GM19238 (cell line): ENCODE measurements around the gene FLOT2.
"Not testable (repeated sequence)": the region's sequence is repeated elsewhere in the genome, so short reads cannot be mapped to it uniquely, and the experiment has no call there.

Experiments
- DNase-seq: peaks from one replicate; pipeline ENCODE4 v3.0.0; 2011; ENCODE audit warnings: low spot score; ENCODE audit not compliant: insufficient read length

Gene FLOT2, protein sequence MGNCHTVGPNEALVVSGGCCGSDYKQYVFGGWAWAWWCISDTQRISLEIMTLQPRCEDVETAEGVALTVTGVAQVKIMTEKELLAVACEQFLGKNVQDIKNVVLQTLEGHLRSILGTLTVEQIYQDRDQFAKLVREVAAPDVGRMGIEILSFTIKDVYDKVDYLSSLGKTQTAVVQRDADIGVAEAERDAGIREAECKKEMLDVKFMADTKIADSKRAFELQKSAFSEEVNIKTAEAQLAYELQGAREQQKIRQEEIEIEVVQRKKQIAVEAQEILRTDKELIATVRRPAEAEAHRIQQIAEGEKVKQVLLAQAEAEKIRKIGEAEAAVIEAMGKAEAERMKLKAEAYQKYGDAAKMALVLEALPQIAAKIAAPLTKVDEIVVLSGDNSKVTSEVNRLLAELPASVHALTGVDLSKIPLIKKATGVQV

DNA sequence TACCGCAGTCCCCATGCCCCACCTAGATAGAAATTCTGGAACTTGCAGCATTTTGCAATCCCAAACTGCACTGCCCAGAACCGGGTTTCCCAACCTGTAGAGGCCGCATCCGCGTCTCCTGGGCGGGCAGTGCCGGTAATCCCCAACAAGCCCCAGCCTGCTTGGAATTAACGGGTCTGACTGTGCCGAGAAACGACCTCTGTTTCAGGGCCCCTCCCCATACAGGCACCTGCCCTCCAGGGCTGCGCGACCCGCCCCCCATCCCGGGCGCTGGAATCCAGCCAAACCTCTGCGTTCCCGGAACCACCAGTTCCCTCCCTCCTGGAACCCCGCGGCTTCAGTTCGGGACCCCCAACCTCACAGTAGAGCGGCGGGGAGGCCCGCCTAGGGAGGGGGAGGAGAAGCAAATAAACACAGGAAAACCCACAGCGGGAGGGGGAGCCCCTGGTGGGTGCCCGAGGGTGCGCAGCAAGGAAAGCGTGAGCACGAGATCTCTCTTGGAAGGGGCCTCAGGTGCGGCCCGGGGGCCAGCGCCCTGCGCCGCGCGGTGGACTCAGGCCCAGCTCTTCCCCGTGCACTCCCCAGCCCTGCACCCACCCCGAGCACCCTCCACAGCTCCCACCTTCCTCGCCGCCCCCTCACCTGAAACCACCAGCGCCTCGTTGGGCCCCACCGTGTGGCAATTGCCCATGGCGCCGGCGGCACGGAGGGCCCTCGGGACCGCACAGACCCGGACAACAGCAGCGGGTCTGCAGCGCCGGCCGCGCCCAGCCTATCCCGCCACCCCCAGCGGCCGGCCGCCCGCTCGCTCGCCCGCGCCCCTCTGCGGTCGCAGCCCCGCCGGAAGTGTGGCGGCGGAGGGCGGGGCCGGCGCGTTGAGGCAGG is at the start of gene FLOT2:
FLOT2 (minus strand) TSS at position 850 of the 885 bp plus-strand sequence; CDS start at position 691, 159 bp downstream.
- DNase-seq = no peak

DNA sequence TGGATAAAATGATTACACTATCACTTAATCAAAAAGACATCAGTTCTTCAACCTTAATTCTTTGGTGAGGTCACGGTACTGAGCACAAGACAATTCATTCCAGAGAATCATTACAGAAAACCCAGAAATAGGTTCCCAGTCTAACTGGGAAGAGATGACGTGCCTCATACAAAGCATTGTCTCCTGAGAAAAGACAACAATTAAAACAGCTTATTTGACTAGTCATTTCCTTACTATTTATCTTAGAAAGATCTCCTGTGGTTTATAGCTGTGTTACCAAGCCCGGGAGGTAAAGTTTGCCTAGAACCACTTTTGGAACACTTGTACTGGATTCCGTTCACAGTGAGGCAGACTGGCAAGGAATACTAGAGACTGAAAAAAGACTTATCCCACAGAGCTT is 48.7 kb upstream of the FLOT2 start:
- DNase-seq = no peak

DNA sequence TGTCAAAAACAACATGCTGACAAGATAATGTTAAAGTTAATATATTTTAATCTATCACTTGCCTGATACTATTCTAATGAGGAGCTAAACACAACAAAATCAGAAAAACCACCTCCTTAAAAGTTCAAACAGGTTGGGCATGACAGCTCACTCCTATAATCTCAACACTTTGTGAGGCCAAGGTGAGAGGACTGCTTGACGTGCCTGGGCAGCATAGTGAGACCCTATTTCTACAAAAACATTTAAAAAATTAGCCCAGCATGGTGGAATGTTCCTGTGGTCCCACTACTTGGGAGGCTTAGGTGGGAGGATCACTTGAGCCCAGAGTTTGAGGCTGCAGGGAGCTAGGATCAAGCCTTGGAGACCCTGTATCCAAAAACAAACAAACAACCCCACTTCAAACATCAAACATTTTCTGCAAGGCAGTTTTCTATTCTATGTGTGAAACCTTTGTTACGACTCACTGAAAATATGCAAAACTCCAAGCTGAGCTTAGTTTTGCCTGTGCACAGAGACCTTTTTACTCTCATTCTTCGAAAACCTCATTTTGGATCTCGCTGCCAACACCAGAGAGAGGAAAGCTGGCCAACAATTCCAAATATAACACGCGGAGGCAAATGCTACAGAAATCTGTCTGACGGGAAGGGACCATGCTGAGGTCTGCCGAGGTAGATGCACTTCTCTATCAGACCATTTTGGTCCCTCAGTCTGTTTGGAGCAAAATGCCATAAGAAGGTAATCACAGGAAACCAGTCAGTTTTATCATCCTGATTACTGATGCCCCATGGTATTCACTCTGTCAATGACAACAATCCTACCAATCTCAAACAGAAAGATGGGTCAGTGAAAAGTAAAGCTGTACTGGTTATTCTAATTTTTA is 47.6 kb upstream of the FLOT2 start:
- DNase-seq = no peak

DNA sequence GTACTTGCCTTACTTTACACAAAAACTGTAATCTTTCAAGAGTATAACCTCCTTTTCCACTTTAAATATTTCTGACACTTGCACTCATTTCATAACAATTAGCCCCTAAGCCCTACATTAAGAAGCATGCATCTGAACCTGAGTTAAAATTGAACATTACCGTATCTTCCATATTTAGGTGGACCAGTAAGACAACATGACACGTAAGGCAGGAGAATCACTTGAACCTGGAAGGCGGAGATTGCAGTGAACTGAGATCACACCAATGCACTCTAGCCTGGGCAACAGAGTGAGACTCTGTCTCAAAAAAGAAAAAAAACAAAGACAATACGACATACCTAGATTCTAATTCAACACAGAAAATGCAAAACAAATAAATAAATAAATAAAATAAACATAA is 46.8 kb upstream of the FLOT2 start:
- DNase-seq = no peak

DNA sequence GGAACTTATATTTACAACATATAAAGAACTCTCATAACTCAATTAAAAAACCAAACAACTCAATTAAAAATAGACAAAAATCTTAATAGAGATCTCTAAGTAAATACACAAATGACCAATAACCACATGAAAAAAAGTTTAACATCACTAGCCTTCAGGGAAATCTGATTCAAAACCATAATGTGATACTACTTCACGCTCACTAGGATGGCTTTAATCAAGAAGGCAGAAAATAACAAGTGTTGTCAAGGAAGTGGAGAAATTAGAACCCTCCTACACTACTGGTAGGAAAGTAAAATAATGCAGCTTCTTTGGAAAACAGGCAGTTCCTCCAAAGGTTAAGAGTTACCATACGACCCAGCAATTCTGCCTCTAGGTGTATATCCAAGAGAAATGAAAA is 45.4 kb upstream of the FLOT2 start:
- DNase-seq = no peak

DNA sequence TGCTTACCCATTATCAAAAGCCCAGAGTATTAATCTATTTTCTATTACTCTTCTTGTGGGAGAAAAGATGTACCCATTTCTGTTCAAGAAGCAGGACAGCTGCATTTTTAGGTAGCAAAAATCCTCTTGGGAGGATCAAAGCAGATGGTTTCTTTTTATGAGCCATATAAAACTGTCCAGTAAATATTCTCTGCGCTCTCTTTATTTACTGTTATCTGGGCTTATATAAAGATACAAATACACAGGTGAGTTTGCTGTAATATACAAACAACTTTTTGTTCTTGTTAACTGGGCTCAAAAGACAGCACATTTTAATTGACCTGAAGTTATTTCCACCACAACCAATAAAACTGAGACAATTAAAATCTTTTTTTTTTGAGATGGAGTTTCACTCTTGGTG is 43.7 kb upstream of the FLOT2 start:
- no peak for DNase-seq

DNA sequence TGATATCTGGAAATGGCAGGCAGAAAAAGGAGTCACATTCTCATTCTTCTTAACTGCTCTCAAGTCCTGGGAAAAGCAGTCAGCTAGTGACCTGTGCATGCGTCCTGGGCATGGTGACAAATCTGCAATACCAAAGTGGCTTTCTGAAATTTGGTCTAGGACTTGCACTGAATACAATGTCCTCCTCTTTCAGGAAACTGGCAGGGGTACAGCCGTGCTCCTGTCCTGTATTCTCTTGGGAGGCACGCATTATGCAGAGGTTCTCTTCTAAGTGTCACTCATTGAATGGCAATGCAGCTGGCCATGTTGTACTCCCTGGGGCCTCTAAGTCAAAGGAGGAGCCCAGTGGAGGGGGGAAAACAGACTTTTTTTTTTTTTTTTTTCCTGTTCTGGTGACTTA is 43.1 kb upstream of the FLOT2 start:
- no peak for DNase-seq

DNA sequence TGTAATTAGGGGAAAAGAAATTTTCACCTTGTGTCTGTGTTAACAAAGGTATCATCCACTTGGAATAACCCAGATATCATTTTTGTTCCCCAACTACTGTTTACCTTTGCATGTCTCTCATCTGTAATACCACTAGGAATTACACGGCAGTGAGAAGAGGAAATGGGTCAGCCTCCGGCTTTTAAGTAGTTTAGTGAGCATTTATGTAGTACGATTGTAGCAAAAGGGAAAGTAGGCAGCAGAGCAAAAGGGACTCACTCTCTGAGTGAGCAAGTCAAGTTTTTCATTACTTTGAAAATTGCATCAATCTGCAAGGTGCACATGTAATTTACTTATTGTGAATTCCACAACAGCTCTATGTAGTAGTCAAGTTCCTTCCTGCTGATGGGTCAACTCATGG is 42.6 kb upstream of the FLOT2 start:
- no peak for DNase-seq

DNA sequence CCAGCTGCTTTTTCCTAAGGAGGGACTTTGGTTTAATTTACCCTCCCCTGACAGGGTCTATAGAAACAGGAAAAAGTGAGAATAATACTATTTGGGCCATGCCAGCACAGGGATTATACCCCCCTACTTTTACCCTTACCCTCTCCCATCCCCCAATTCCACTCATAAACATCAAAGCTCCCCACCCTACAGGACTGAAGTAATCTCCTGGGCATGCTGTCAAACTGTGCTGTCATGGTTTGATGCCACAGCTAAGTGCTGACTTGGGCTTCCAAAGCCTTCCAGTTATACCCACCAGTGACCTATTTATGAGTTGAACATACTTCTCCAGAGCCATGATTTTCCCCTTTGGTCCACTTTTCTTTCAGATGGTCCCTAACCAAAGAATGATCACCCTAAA is 41.0 kb upstream of the FLOT2 start:
- no peak for DNase-seq

DNA sequence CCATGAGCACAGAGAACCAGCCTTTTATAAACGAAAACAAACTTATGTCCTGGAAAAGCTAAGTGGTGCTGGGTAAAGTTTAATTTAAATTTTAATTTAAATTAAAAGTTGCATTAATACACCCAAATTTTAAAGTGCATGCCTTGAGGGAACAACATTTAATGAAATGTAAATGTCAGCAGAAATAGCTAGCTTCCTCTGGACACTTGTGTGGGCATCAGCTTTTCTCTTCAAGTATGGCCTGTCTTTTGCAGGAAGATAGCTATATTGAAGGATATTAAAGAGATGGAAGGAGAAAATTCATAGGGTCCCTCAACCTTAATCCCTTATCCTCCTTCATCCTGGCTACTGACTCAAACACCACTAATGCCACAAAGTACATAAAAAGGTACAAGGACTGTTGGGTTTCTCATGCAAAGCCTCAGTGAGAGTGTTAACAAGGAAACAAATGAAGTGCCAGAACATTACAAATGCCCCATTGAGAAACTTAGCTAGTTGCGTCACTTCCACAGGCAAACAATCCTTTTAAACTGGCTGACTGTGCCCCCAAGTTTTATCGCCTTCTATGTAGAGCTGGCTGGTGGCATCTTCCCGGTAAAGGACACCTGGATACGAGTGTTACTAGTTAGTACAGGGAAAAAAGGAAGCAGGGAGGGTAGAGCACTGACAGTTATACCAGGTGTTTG is 39.7 kb upstream of the FLOT2 start:
- no peak for DNase-seq

DNA sequence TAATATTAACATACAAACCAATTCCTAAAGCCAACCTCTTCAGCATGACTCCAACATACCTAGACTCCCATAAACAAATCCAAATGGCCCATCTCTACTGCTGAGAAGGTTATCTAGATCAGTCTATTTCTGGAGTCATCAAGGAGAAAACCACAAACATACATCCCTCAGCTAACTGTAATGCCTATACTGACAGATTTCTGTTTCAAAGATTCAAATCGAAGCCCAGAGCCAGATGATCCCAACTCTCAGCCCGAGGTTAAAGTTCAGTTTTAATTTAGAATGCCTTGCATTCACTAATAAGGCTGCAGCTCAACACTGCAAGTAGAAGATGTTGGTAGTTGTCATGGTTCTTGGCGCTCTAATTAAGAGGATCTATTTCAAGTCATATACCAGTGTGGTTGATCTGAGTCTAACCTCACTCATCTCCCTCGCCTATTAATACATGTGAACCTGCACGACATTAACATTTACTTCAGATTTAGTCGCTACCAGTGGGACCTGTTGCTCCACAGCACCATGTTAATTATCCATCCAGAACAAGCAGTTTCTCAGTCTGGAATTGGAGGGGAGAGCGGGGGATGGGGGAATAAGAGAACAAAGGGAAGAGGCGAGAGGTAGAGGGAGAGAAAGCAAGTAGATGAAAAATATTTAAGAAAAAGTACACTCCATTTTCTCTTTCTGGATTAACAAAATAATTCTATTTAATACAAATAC is 38.4 kb upstream of the FLOT2 start:
- no peak for DNase-seq

DNA sequence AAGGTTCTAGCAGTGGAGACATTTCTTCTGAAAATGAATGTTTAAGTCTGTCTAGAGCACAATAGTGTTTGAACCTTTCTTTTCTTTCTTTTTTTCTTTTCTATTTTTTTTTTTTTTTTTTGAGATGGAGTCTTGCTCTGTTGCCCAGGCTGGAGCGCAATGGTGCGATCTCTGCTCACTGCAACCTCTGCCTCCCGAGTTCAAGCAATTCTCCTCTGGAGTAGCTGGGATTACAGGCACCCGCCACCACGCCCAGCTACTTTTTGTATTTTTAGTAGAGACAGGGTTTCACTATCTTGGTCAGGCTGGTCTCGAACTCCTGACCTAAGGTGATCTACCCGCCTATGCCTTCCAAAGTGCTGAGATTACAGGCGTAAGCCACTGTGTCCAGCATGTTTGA is 37.0 kb upstream of the FLOT2 start:
- DNase-seq = not testable (repeated sequence)

DNA sequence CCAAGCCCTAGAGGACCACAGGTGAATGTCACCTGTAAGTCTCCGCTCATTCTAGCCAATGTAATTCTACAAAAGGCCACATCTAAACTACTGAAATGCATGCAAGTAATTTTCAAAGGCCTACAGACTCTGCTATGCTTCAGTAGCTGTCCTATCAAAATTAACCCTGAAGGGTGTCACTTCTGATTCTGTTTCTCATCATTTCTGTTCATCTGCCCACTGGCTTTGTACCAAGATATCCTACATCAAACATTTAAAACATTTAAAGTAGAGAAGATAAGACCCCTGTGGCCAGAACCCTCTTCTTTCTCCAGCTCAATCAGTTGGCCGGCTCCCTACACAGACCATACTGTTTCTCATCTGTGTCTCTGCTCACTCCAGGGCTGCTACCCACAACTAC is 32.3 kb upstream of the FLOT2 start:
- no peak for DNase-seq

DNA sequence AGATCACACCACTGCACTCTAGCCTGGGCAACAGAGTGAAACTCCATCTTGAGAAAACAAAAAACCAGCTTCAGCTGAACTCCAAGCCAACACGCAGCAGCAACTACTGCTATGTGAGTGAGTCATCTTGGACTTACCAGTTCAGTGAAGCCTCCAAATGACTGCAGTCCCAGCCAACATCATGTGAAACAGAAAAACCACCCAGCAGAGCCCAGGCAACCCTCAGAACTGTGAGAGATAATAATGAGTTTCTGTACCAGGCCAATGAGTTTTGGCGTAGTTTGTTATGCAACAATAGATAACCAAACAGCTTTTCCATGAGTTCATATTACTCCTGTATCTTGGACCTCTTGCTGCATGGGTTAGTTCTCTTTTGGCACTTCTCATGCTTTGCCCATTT is 30.5 kb upstream of the FLOT2 start:
- no peak for DNase-seq

DNA sequence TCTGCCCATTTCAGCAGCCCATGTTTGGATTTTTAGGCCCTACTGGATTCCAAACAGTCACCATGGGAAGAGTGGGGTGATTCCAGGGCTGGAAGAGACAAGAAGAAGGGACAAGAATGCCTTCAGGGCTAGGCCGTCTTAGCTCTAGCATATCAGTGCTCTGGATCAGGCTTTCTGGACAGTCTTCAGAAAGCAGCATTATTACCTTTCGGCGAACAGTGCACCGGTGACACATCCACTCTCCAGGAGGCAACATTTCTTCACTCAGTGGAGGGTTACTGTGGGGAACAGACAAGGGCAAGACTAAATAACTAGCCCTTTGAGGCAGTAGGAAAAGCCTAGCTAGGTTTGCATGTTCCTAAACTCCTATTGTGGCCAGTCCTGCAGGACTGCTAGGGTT is 29.3 kb upstream of the FLOT2 start:
- no peak for DNase-seq

DNA sequence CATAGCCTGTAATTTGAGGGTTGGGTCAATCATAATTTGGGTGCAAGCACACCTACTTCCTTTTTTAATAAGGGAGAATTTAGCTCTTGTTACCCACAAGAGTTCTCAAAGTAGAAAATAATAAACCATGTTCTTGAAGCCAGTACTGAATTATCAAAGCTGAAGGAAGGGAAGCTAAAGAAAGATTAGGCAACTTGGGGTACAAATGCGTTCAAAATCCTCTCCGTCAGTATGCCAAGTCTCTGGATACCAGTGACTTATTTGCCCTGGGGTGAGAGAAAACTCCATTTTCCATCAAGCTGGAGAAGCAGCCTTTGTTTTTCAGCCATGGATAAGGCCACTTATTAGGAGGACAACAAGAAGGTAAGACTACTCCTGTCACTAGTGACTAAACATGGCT is 28.8 kb upstream of the FLOT2 start:
- DNase-seq = no peak

DNA sequence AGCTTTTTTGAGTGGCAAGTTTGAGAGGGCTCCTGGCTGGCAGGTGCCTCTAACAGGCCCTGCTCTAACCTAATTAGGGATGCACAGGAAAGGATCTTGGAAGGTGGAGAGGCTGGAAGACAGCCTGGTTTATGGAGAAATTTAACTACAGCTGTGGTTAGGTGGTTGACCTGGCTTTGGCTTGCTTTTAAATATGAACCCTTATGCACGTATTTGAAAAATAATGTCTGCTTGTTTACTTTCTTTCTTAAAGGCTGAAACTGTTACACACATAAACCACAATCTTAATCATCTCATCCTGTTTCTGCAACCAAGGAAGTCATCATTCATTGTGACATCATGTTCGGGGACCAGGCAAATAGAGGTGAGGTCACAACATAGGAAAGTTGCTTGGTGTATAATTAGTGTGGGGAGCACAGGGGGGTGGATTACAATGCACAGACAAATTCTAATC is 28.4 kb upstream of the FLOT2 start:
- DNase-seq = no peak

DNA sequence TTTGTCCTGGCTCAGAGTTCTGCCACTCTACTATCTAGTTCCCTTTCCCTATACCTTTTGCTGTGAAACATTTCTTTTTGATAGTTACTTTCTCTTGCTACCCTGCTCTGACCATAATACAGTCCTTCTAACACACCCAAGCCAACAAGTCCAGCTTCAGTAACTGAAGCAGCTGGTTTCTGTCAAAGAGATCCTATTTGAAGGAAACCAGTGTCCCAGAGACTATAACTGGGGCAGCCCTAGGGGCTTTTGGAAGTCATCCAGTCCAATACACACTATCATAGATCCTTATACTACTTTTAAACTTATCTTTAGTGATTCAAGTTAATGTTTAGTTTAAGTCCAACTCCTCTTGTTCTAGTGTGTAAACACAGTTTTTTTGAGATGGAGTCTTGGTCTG is 22.7 kb upstream of the FLOT2 start:
- no peak for DNase-seq

DNA sequence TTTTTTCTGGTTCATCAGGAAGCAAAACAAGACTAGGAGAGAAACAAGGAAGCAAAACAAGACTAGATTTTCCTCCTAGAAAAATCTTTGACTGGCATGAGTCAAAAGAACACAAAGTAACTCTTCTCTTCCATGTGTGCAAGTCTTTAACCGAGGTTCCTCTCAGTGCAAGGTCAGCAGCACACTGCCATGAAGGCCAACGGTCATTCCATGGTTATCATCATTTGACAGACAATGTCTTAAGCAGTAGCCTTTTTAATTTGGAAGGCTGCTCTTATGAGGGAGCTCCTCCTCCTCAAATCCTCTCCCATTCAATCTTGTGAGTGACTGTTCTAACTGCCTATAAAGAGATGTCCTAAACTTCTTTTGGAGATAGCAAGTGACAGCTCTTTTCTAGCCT is 20.8 kb upstream of the FLOT2 start:
- DNase-seq = no peak

DNA sequence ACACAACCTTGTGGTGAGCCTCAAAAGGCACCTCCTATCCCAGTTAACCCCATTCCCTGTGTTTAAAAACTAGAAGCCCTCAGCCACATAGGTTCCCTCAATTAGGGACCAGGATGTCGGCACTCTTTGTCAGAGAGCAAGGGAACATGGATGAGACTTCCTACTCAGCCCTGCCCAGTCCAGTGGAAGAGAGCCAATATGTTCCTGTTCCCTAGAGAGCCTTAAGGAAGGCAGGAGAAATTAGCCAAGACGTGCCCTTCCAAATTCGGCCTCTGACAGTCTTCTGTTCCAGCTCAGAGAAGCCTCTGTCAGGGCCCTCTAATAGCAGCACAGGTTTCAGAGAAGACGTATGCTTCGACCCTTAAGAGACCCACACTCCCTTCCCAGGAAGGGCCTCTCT is 19.9 kb upstream of the FLOT2 start:
- DNase-seq = no peak
